SU-DHL-6 (cell line): ENCODE data around the gene MMP23B.

Source experiments
- H2AFZ ChIP-seq: fragments of 200-600 bp; sonication (generic); 2 replicates; pipeline ENCODE4 v1.6.1; 2014; ENCODE audit warnings: low read depth, mild to moderate bottlenecking, moderate library complexity, mixed read lengths, antibody characterized with exemption, low read length; ENCODE audit not compliant: severe bottlenecking
- H3F3A ChIP-seq: fragments of 200-600 bp; shearing (Covaris generic); 2 replicates; pipeline ENCODE4 v1.6.0; 2016; ENCODE audit warnings: antibody characterized with exemption, mild to moderate bottlenecking; ENCODE audit not compliant: insufficient read depth
- H3K27ac ChIP-seq: fragments of 200-600 bp; sonication (generic); 2 replicates; pipeline ENCODE4 v1.5.1; 2016; ENCODE audit warnings: low read depth, mild to moderate bottlenecking, low read length, moderate library complexity, mixed read lengths
- H3K27me3 ChIP-seq: fragments of 200-600 bp; sonication (generic), shearing (Covaris generic); 2 replicates; pipeline ENCODE4 v1.6.0; 2014; ENCODE audit warnings: mild to moderate bottlenecking, low read length
- H3K36me3 ChIP-seq: fragments of 200-600 bp; sonication (generic); 2 replicates; pipeline ENCODE4 v1.6.1; 2014; ENCODE audit warnings: mild to moderate bottlenecking, low read length, mixed read lengths
- H3K4me2 ChIP-seq: fragments of 300-600, 200-600 bp; shearing (Covaris generic), sonication (generic); 2 replicates; pipeline ENCODE4 v1.6.0; 2014; ENCODE audit warnings: low read length, low read depth, mild to moderate bottlenecking; ENCODE audit not compliant: poor library complexity, severe bottlenecking
- H3K4me3 ChIP-seq: fragments of 200-600 bp; sonication (generic); 2 replicates; pipeline ENCODE4 v1.5.1; 2014; ENCODE audit warnings: antibody characterized with exemption, low read length, mild to moderate bottlenecking, mixed read lengths; ENCODE audit not compliant: insufficient read depth, poor library complexity, severe bottlenecking
- H3K79me2 ChIP-seq: fragments of 200-600 bp; sonication (generic); 2 replicates; pipeline ENCODE4 v1.6.1; 2014; ENCODE audit warnings: mild to moderate bottlenecking, low read length, moderate library complexity; ENCODE audit not compliant: insufficient read depth
- H3K9ac ChIP-seq: fragments of 200-600 bp; sonication (generic); 2 replicates; pipeline ENCODE4 v1.7.0; 2014; ENCODE audit warnings: mild to moderate bottlenecking, low read length
- H3K9me2 ChIP-seq: fragments of 200-600 bp; sonication (generic); replicated peaks from 2 replicates; pipeline ENCODE4 v1.6.1; 2014; ENCODE audit warnings: low read length; ENCODE audit not compliant: insufficient read depth
- H3K9me3 ChIP-seq: fragments of 200-600 bp; sonication (generic); 2 replicates; pipeline ENCODE4 v1.6.1; 2014; ENCODE audit warnings: low read length, mixed read lengths; ENCODE audit not compliant: insufficient read depth
- H4K20me1 ChIP-seq: fragments of 200-600 bp; sonication (generic); 2 replicates; pipeline ENCODE4 v1.6.1; 2014; ENCODE audit warnings: low read depth, mild to moderate bottlenecking, antibody characterized with exemption, low read length, moderate library complexity, mixed read lengths
- CTCF ChIP-seq: fragments of 200-600 bp; sonication (generic); IDR thresholded peaks from one replicate; pipeline ENCODE4 v1.5.1; 2017; ENCODE audit warnings: antibody characterized with exemption, mild to moderate bottlenecking, low read length, moderate library complexity; ENCODE audit not compliant: insufficient read depth, poor library complexity, severe bottlenecking
- EZH2phosphoT487 ChIP-seq: fragments of 200-600 bp; sonication (generic), shearing (Covaris generic); conservative IDR thresholded peaks from 2 replicates; pipeline ENCODE4 v1.6.1; 2018; ENCODE audit warnings: mild to moderate bottlenecking, antibody characterized with exemption, low read length, moderate library complexity, mixed read lengths

The MMP23B gene

GRCh38 chr1:1617516-1617915 is 14.5 kb upstream of the MMP23B start:
- H3K9me3 ChIP-seq, result no peaks in the 10 kb centered on the region
- no peaks in the 10 kb centered on the region for H4K20me1 ChIP-seq
- H3F3A ChIP-seq, result no peaks in the 10 kb centered on the region; the same call in 1 of the 2 replicates
- no peak overlapping the region for H2AFZ ChIP-seq
- H3K4me3 ChIP-seq, result no peak overlapping the region
- TF ChIP-seq EZH2phosphoT487 (no peak), CTCF (no peak)
- H3K4me2 ChIP-seq, result no peak overlapping the region
- no peaks in the 10 kb centered on the region for H3K9me2 ChIP-seq
- H3K36me3 ChIP-seq, result no peaks in the 10 kb centered on the region
- H3K79me2 ChIP-seq, result 0 out of 2 replicates have a peak, but pooled peaks cover 3% of the 10 kb centered on the region
- no peak overlapping the region for H3K9ac ChIP-seq
- no peaks in the 10 kb centered on the region for H3K27me3 ChIP-seq
- no peak overlapping the region for H3K27ac ChIP-seq

- H3K9ac ChIP-seq, result no peak overlapping the region
- 0 out of 2 replicates have a peak, but pooled peaks cover 3% of the 10 kb centered on the region for H3K79me2 ChIP-seq
- no peaks in the 10 kb centered on the region for H4K20me1 ChIP-seq
- H3K9me3 ChIP-seq, result no peaks in the 10 kb centered on the region
- H2AFZ ChIP-seq, result no peak overlapping the region
- TF ChIP-seq EZH2phosphoT487, result no peak
- H3K27me3 ChIP-seq, result no peaks in the 10 kb centered on the region
- H3K4me3 ChIP-seq, result no peak overlapping the region
- no peak overlapping the region for H3K27ac ChIP-seq
- no peak overlapping the region for H3K4me2 ChIP-seq
- H3F3A ChIP-seq, result no peaks in the 10 kb centered on the region; the same call in 1 of the 2 replicates
- H3K36me3 ChIP-seq, result no peaks in the 10 kb centered on the region
- H3K9me2 ChIP-seq, result no peaks in the 10 kb centered on the region
Measured at GRCh38 chr1:1617925-1618324, 14.0 kb upstream of the MMP23B start.

DNA sequence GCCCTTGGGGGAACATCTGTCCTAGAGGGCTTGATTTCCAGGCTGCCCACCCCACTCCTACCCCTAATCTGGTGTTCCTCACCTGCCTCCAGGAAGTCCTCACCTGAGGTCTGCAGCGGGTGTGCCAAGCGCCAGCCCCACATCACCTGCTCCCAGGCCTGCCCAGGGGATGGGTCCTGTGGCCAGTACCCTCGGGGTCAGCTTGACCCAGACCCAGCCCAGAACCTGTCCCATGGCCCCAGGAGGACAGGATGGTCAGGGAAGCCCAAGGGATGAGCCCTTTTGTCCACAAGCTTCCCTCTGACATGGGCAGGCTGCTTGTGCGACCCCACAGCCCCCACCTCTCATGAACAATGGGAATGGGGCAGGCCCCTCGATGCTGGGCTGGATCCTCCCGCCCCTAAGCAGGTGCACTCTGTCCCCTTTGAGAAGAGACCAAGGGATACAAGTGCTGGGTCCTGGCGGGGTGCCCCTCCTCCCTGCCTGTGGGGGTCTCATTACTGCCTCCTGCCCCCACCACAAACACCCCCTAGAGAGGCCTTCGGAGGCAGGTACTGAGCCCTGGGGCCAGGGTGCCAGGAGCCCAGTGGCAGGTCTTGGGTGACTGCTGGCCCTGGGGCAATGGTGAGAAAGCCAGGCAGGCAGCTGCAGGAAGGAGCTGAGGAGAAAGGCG is 13.4 kb upstream of the MMP23B start:
- no peak for TF ChIP-seq EZH2phosphoT487
- TF ChIP-seq CTCF, result no peak
- Histone ChIP-seq H3K4me3 (no peak overlapping the region), H3K9me3 (no peaks in the 10 kb centered on the region), H3K4me2 (no peak overlapping the region), H3K79me2 (0 out of 2 replicates have a peak, but pooled peaks cover 3% of the 10 kb centered on the region), H3K9me2 (no peaks in the 10 kb centered on the region), H2AFZ (no peak overlapping the region), H3F3A (no peaks in the 10 kb centered on the region; the same call in 1 of the 2 replicates), H4K20me1 (no peaks in the 10 kb centered on the region), H3K9ac (no peak overlapping the region), H3K36me3 (no peaks in the 10 kb centered on the region), H3K27ac (no peak overlapping the region), H3K27me3 (no peaks in the 10 kb centered on the region)

- Histone ChIP-seq H3K9me2 (no peaks in the 10 kb centered on the region), H3K36me3 (no peaks in the 10 kb centered on the region), H3K9ac (no peak overlapping the region), H3K79me2 (no peaks in the 10 kb centered on the region), H4K20me1 (no peaks in the 10 kb centered on the region), H3K4me2 (no peak overlapping the region), H2AFZ (no peak overlapping the region), H3K27me3 (no peaks in the 10 kb centered on the region), H3F3A (no peaks in the 10 kb centered on the region; the same call in 1 of the 2 replicates), H3K9me3 (no peaks in the 10 kb centered on the region), H3K27ac (no peak overlapping the region), H3K4me3 (no peak overlapping the region)
- TF ChIP-seq CTCF, result no peak
- TF ChIP-seq EZH2phosphoT487, result no peak
Measured at GRCh38 chr1:1619917-1620361, 12.0 kb upstream of the MMP23B start.
